Nephron (organoid): ENCODE results near the gene SYNPO.

Source experiments
- H3K27ac Mint-ChIP-seq, 3 experiments: 2 replicates each; pipeline ENCODE4 v1.8.0; 2020; ENCODE audit warnings: mixed read lengths in 3 of 3, mild to moderate bottlenecking in 2 of 3, moderate library complexity in 1 of 3
- H3K27me3 Mint-ChIP-seq: 2 replicates; pipeline ENCODE4 v1.8.0; 2021; ENCODE audit warnings: low read depth, mild to moderate bottlenecking, moderate library complexity, mixed read lengths
- H3K36me3 Mint-ChIP-seq: 2 replicates; pipeline ENCODE4 v1.8.0; 2020; ENCODE audit warnings: low read depth, mixed read lengths
- H3K4me1 Mint-ChIP-seq: 2 replicates; pipeline ENCODE4 v1.8.0; 2020; ENCODE audit warnings: mixed read lengths
- H3K4me3 Mint-ChIP-seq, 3 experiments: 2 replicates each; pipeline ENCODE4 v1.8.0; 2020; ENCODE audit warnings: mild to moderate bottlenecking in 3 of 3, mixed read lengths in 3 of 3, moderate library complexity in 2 of 3
- H3K9me3 Mint-ChIP-seq: 2 replicates; pipeline ENCODE4 v1.8.0; 2020; ENCODE audit warnings: mixed read lengths
- TF ChIP-seq, protein P1 (sequence below), 3 experiments: fragments of 200-600 bp; sonication (generic); IDR thresholded peaks; one replicate each; pipeline ENCODE4 v1.5.0; 2021; ENCODE audit warnings: antibody characterized with exemption in 3 of 3; ENCODE audit not compliant: unreplicated experiment in 3 of 3

SYNPO gene

DNA sequence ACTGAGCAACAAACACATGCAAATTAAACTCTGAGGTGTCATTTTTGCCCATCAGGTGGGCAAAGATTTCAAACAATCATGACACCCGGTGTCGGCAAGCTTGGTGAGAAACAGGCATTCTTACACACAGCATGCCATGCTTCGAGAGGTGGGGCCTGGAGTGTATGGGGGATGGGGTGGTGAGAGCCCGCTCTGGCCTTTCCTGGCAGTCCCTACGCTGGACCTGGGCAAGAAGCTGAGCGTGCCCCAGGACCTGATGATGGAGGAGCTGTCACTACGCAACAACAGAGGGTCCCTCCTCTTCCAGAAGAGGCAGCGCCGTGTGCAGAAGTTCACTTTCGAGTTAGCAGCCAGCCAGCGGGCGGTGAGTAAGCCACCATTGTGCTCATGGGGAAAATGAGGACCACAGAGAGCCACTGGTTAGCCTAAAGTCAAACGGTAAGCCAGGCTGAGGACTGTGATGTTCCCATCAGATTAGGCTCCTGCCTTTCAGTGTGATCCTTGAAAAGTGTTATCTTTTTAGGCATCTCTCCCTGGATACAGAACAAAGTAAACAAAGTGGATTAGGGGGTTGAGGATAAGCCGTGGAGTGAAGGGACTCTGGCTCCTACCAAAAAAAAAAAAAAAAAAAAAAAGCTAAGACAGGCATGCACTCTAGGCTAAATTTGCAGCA is 30.0 kb downstream of the SYNPO start:
- Mint-ChIP-seq H3K27me3 (peaks cover 8% of the 10 kb centered on the region), H3K36me3 (no peaks in the 10 kb centered on the region), H3K9me3 (no peaks in the 10 kb centered on the region), H3K4me1 (peaks cover 31% of the 10 kb centered on the region), H3K27ac (peak overlapping the region in 2 of 3 experiments; percentile 72 to 77), H3K4me3 (peak overlapping the region; percentile 78 to 89 (median 86))
- TF ChIP-seq, protein P1, sequence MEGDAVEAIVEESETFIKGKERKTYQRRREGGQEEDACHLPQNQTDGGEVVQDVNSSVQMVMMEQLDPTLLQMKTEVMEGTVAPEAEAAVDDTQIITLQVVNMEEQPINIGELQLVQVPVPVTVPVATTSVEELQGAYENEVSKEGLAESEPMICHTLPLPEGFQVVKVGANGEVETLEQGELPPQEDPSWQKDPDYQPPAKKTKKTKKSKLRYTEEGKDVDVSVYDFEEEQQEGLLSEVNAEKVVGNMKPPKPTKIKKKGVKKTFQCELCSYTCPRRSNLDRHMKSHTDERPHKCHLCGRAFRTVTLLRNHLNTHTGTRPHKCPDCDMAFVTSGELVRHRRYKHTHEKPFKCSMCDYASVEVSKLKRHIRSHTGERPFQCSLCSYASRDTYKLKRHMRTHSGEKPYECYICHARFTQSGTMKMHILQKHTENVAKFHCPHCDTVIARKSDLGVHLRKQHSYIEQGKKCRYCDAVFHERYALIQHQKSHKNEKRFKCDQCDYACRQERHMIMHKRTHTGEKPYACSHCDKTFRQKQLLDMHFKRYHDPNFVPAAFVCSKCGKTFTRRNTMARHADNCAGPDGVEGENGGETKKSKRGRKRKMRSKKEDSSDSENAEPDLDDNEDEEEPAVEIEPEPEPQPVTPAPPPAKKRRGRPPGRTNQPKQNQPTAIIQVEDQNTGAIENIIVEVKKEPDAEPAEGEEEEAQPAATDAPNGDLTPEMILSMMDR (IDR thresholded peaks at IDR 0.05; ENCODE audit: unreplicated experiment in 3 of 3) = no peak

DNA sequence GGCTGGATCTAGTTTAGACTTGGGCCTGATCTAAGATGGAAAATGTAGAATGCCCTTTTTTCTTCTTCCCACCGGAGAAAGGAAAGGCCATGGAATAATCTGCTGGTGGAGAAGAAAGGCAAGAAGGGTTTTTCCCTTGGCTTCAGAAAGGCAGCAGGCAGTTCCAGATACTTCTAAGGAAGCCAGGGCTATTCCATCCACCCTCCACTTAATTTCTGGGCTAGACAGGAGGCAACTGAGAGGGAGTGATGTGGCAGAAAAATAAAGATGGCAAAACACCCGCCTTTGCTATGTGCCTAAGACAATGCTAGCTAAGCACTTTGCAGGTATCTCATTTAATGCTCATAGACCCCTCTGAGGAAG is 30.5 kb downstream of the SYNPO start:
- no peaks in the 10 kb centered on the region for H3K9me3 Mint-ChIP-seq
- no peaks in the 10 kb centered on the region for H3K36me3 Mint-ChIP-seq
- H3K4me1 Mint-ChIP-seq = peaks cover 31% of the 10 kb centered on the region
- H3K27ac Mint-ChIP-seq = peak overlapping the region in 2 of 3 experiments; percentile 72 to 77
- H3K4me3 Mint-ChIP-seq = peak overlapping the region; percentile 78 to 89 (median 86)
- TF ChIP-seq, protein P1 (IDR thresholded peaks at IDR 0.05; ENCODE audit: unreplicated experiment in 3 of 3) = no peak
- peaks cover 8% of the 10 kb centered on the region for H3K27me3 Mint-ChIP-seq

DNA sequence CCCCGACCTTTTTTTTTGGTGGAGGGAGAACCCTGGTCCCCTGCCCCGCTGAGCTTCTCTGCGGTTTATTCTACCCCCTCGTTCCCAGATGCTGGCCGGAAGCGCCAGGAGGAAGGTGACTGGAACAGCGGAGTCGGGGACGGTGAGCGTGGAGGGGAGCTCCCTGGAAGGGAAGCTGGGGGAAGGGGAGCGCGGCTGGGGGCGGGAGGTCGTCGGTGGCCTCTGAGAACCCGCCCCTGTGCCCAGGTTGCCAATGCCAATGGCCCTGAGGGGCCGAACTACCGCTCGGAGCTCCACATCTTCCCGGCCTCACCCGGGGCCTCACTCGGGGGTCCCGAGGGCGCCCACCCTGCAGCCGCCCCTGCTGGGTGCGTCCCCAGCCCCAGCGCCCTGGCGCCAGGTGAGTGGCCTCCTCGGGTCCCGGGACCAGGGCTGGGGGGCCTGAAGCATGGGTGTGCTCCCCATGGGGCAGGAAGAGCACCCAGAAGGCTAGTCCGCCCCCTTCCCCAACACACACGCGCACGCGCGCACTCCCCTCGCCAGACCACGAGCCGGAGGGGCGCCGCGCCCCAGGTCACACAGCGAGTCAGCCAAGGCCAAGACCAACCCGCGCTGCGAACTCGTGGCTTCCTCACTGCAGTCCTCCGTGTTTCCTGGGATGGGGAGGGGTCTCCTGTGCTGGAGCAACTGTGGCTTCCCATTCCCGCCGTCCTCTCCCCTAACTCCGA is 31.2 kb downstream of the SYNPO start:
- no peaks in the 10 kb centered on the region for H3K36me3 Mint-ChIP-seq
- peak overlapping the region; percentile 50 to 96 (median 81) for H3K27ac Mint-ChIP-seq

DNA sequence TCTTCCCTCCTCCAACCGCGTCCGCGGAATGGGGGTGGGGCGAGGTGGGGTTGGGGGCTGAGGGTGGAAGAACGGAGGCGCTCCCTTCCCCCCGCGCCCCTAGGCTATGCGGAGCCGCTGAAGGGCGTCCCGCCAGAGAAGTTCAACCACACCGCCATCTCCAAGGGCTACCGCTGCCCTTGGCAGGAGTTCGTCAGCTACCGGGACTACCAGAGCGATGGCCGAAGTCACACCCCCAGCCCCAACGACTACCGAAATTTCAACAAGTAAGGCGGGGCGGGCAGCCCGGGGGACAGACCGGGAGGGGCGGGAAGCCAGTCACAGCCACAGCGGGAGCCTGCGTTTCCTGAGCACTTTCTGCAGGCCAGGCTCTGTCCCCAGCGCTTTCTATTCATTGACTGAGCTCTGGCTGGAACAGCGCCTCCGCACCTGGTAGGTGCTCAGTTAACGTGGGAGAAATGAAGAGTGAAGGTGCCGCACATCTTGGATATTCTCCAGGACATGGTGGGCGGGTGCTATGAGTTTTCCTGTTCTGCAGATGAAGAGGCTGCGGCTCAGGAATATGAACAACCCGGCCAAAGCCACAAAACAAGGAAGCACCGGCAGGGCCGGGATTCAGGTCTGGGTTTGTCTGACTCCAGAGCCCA is 31.9 kb downstream of the SYNPO start:
- peak overlapping the region; percentile 50 to 96 (median 81) for H3K27ac Mint-ChIP-seq
- H3K36me3 Mint-ChIP-seq = peaks cover 2% of the 10 kb centered on the region
- H3K9me3 Mint-ChIP-seq = no peaks in the 10 kb centered on the region
- TF ChIP-seq, protein P1 (IDR thresholded peaks at IDR 0.05; ENCODE audit: unreplicated experiment in 3 of 3) = no peak
- peaks cover 31% of the 10 kb centered on the region for H3K4me1 Mint-ChIP-seq
- peak overlapping the region; percentile 85 to 89 (median 88) for H3K4me3 Mint-ChIP-seq
- peaks cover 8% of the 10 kb centered on the region for H3K27me3 Mint-ChIP-seq

More for the DNA sequence above, 31.2 kb downstream of the SYNPO start:
- Mint-ChIP-seq H3K4me3 (peak overlapping the region; percentile 85 to 89 (median 89)), H3K9me3 (no peaks in the 10 kb centered on the region), H3K27me3 (peaks cover 8% of the 10 kb centered on the region), H3K4me1 (peaks cover 31% of the 10 kb centered on the region)
- TF ChIP-seq, protein P1 (IDR thresholded peaks at IDR 0.05; ENCODE audit: unreplicated experiment in 3 of 3) = no peak

DNA sequence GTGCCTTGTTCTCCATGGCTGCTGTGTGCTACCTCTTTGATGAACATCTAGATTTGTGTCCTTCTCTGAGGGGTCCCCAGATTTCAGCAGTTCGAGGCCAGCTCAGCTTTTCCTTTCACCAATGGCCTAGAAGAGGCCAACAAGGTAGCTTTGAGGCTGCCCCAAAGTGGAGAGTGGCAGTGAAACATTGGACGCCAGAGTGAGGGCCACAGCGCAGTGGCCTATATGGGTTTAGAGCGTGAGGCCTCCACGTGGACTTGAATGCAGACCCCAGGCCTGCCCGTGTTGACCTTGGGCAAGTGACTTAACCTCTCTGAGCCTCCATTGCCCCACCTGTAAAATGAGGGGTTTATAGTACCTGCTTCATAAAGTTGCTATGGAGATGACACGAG is 32.4 kb downstream of the SYNPO start:
- TF ChIP-seq, protein P1 (IDR thresholded peaks at IDR 0.05; ENCODE audit: unreplicated experiment in 3 of 3) = no peak
- peaks cover 10% of the 10 kb centered on the region for H3K27me3 Mint-ChIP-seq
- no peaks in the 10 kb centered on the region for H3K9me3 Mint-ChIP-seq
- peak overlapping the region; percentile 50 to 96 (median 81) for H3K27ac Mint-ChIP-seq
- H3K36me3 Mint-ChIP-seq = peaks cover 4% of the 10 kb centered on the region
- peaks cover 31% of the 10 kb centered on the region for H3K4me1 Mint-ChIP-seq
- peak overlapping the region; percentile 85 to 89 (median 88) for H3K4me3 Mint-ChIP-seq
